IPS-NIHi7 (cell line): ENCODE data around the gene ZMYND8.

Experiments
- DNase-seq: peaks from one replicate; pipeline ENCODE4 v3.0.0; 2012; ENCODE audit warnings: mixed read lengths; ENCODE audit errors: extremely low spot score

The ZMYND8 gene

DNA sequence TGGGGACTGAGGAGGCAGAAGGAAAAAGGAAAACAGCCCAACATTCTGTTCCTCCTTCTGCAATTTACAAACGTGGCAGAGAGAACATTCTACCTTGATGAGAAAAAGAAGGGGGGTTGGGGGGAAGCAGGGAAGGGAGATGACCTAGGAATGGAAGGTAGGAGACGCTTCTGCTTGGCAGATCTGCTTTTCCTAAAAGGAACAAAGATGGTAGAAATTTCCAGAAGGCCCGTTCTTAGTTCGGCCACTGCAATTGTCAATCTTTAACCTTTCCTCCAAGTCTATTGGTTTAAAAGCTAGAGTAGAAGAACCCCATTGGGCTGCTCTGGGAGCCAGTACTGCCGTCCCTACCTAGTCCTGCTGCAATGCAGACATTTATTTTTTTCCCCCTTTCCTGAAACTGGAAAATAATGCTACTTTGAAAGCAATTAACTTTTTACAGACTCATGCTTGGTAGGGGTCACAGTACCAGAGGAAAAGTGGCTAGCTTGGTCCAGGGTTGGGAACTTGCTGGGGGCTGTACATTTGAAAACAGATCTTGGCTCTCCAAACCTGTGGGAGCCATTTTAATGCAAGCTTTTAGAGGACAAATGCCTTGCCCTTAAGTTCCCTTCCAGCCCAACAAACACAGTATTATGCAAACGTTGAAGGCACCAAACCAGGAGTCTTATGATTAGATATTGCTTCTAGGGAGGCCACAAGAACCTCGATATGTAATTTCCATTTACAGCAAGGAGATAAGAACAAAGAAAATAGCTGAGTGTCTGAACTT, 2.6 kb downstream of the ZMYND8 start:
- DNase-seq = no peak

- DNase-seq = no peak
These were observed 3.2 kb downstream of the ZMYND8 start for GRCh38 chr20:47353239-47353691.

- DNase-seq = no peak
These were observed 3.9 kb downstream of the ZMYND8 start for GRCh38 chr20:47352332-47353238.

DNA sequence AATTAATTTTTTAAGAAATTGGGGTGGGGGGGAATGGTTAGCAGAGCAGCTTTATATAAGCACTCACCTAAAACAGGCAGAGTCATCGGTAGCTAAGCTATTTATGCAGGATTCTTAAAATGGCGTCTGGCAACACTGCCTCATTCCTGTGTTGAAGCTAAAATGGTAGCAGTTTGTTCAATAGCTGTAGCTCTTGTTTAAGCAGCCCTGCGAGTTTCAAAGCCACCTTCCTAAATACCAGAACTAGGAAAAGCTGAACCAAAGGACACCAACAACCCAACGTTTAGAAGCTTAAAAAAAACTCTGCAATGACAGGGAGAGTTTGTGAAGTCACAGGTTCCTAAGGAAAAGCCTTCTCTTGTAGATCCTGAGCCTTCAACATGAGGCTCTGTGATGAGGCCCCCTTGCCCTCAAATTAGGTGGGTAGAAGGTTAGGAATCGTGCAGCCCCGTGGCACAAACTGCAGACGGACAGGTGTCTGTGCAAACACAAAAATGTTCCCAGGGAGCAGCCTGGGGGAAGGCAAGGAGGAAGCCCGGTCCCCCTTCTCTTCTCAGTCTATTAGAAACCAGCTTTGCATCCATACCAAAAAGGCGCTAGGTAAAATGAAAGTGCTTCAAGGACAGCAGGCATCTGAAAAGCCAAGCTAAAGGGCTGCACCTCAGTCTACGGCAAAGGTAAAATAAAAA, 4.7 kb downstream of the ZMYND8 start:
- DNase-seq = no peak

DNA sequence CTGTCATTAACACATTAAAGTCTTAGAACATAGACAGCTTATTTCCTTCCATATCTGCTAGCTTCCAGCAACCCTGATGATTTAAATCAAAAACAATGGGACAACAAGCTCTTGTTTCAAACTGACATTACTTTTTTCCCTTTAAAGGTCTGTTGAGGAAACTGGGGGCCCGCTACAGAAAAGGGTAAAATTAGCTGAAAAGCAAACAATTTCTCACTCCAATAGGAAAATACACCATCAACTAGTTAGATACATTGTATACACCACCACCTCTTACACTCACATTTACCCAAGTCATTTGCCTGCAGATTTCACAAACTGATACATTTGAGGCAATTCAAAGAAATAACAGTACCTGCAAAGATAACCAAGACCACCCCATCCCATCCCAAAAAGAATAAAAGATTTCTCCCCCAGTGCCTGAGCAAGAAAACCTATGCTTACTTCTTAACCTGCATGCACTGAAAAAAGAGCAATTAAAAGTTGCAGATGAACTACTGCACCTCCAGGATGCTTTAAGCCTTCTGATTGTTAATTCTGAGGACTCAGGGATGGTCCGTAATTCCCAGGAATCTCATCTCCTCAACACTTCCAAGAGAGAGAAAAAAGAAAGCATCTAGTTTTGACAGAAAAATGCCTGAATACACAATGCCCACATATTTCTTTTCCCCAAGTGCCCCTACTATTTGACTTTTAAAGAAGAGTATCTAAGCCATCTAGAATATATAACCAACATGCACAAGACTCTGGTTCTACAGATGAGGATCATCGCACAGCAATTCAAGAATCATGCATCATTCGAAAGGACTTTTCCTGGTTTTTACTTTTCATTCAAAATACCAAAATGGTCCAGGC, 5.6 kb downstream of the ZMYND8 start:
- DNase-seq = no peak

DNA sequence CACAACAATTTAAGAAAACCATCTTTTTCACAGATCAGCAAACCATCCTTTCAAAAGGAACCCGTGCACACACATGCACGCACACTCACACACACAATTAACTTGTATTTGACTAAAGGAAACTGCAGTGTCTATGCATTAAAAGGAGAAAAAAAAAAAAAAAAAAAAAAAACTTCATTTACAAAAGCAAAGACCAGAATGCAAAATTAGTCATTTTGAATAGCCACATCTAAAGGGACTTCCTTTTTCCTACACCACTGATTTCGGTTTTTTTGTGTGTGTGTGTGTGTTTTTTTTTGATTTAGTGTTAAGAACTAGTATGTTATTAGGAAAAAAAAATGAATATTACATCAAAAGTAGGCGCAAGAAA, 6.3 kb downstream of the ZMYND8 start:
- DNase-seq = no peak

- DNase-seq = no peak
These were observed 6.9 kb downstream of the ZMYND8 start for GRCh38 chr20:47349365-47350180.

DNA sequence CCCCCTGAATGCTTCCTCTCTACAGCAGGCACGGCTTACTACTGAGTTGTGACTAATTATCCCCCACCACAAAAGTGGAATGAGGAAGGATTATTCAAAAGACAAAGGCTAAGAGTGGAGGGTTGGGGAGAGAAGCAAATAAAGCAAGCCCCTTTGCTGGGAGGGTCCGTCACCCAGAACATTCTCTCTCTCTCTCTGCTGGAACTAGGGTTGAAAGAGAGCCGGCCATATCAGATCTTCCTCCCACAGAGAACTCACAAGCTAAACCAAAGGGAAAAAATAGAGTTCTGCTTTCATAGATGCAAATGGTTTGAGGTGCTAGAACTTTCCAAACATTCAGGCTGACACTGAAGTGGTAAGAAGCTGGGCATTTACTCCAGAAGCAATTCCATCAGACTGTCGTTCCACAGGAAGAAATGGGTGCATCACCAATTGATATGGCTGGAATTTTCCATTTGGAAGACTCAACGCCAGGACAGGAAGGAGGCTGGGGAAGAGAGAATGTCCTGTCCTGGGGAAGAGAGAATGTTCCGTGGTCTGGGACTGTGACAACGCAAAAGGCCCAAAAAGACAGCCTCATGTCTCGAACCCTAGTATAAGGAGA, 7.9 kb downstream of the ZMYND8 start:
- peak; percentile 33 for DNase-seq

DNA sequence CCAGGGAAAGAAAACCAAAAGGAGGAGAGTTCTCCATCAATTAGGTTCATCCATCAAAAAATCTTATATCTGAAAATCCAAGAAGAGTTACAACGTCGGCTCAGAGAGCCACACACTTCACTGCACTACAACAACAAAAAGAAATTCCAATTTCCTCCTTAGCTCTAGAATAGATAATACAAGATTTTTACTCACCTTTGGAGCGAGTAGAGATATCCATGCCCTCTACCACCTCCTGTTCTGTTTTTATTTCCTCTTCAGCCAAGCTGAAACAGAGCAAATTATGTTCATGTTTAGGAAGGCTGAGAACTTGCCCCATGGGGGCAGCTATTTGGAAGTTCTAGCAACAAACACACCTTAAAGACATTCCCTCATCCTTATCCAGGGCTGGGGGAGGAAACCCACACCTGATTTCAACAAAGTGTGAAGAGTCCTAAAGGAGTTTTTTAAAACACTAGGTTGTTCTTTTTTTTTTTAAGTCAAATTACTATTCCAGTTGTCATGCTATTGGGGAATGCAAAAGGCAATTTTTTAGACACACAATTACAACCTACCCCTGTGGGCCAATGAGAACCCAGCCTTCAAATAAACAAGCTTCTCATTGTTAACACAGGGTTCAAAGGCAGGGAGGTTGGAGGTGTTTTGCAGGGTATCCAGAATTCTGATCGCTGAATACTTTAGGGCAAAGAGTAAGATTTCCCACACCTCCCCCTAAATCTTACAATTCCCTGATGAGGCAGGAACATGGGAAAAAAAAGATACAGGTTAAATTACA, 8.7 kb downstream of the ZMYND8 start:
- DNase-seq = no peak

- DNase-seq = no peak
These were observed 10.3 kb downstream of the ZMYND8 start for GRCh38 chr20:47346172-47346571.

GRCh38 chr20:47345214-47345613, 11.3 kb downstream of the ZMYND8 start:
- DNase-seq = no peak

GRCh38 chr20:47343007-47343472, 13.5 kb downstream of the ZMYND8 start:
- DNase-seq = no peak

- no peak for DNase-seq
These were observed 18.3 kb downstream of the ZMYND8 start for GRCh38 chr20:47338131-47338628.

DNA sequence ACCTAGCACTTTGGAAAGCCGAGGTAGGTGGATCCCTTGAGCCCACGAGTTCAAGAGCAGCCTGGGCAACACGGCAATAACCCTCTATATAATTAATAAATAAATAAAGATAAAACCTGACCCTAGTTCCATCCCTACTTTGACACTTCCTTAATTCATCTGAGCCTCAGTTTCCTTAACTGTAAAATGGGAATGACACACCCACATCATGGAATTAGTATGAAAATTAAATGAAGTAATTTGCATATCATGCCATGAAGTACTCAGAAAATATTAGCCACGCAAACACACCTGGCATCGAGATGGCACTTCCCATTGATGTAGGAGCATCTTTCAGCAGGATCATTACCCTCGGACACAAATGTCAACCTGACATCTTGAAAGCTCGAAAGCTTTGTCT, 19.1 kb downstream of the ZMYND8 start:
- DNase-seq = no peak

DNA sequence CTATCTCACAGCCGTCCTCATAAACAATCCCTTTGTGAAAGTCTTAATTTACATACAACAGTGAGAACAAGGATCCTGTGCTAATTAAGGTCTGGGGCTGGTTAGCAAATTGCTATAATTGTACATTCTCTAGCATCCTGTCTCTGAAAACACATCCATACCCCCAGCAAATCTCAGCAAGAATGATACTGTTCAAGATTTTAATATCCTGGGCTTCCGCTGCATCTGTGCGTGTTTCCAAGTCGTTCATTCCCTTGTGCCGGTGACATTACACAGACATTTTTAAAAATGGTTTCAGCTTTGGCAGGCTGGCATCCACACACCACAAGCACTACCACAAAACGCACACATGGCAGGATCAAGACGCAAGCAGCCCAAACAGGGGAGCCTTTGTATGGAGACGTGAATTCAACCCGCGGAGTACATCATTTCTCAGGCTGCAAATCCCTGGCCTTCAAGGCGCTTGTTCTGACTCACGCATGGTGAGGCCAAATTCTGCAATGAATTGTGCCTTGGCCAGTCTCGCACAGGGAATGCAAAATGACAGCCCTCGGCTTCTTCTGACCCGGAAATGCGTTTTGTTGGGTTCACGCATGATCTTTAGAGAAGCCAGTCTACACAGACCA, 20.3 kb downstream of the ZMYND8 start:
- DNase-seq = no peak

DNA sequence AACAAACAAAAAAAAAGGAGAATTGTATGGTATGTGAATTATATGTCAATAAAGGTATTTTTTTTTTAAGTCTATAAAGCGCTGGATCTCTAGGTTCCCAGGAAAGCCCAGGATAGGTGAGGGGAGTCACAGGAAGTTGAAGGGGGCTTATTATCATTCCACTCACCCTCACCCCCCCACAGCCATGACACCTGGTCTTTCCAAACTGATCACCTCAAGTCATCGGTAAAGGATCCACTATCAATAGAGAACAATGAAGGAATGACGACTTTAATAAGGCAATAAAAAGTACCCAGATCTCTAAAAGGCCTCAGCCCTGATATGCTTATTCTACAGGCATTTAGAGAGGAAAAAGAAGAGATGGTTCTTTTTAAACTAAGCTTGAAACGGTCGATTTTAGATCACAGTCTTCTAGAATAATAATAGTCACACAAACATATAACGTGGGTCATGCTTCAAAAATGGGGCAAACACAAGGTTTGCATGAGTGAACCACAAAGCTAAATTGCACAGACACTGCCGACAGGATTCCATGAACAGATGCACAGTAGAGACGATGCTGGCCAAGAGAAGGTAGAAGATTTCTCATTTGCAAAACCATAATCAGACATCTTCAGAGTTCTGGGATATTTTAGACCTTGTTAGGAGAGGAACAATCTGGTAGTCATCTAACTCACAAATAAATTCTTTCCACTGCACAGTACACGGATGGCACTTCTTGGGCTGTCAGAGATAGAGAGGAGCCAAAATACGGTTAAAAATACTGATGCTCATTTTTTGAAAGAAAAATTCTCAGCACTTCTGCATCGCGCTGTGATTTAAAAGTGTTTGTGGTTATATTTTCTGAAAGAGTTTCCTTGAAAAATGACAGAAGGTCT, 21.0 kb downstream of the ZMYND8 start:
- DNase-seq = no peak

DNA sequence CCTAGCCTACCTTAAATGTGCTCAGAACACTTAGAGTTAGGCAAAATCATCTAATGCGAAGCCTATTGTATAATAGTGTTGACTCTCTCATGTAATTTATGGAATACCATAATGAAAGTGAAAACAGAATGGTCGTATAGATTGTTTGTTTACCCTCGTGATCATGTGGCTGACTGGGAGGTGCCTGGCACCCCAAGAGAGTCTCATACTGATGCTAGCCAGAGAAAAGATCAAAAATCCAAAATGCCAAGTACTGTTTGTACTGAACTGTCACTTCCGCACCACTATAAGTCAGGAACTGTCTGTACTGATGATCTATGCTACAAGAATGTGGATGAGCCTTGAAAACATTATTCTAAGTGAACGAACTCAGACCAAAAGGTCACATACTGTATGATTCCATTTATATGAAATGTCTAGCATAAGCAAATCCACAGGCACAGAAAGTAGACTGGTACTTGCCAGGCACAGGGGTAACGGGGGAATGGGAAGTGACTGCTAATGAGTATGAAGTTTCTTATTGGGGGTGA, 22.4 kb downstream of the ZMYND8 start:
- DNase-seq = no peak
